Neural progenitor cell (in vitro differentiated cells): ENCODE data around the gene MGME1.

ENCODE experiments used
- EZH2 ChIP-seq: fragments of 200-600 bp; sonication (generic); IDR thresholded peaks from 2 replicates; pipeline ENCODE4 v1.6.1; 2017; ENCODE audit warnings: antibody characterized with exemption, mild to moderate bottlenecking, moderate library complexity
- EZH2phosphoT487 ChIP-seq: fragments of 200-600 bp; sonication (generic); IDR thresholded peaks from 2 replicates; pipeline ENCODE4 v1.6.1; 2017; ENCODE audit warnings: antibody characterized with exemption
- TF ChIP-seq, protein P1 (sequence below): fragments of 200-600 bp; sonication (generic); IDR thresholded peaks from 2 replicates; pipeline ENCODE4 v1.5.1; 2017; ENCODE audit warnings: antibody characterized with exemption, mild to moderate bottlenecking

DNA sequence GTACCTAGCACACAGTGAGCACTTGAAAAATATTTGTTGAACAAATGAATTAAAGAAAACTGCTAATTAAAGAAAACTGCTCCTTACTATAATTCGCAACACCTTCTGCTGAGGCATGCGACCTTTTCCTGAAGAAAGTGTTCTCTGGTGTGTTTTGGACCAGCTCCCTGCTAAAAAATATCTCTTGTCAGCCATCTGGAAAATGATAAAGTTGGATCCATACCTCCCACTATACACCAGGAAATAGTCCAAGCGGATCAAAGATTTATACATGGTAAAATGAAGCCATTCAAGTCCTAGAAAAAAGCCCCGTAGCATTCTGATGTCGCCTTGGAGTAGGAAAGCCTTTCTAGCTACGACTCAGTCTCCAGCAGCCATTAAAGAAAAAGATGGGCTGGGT is 45.6 kb downstream of the MGME1 start:
- TF ChIP-seq, protein P1, sequence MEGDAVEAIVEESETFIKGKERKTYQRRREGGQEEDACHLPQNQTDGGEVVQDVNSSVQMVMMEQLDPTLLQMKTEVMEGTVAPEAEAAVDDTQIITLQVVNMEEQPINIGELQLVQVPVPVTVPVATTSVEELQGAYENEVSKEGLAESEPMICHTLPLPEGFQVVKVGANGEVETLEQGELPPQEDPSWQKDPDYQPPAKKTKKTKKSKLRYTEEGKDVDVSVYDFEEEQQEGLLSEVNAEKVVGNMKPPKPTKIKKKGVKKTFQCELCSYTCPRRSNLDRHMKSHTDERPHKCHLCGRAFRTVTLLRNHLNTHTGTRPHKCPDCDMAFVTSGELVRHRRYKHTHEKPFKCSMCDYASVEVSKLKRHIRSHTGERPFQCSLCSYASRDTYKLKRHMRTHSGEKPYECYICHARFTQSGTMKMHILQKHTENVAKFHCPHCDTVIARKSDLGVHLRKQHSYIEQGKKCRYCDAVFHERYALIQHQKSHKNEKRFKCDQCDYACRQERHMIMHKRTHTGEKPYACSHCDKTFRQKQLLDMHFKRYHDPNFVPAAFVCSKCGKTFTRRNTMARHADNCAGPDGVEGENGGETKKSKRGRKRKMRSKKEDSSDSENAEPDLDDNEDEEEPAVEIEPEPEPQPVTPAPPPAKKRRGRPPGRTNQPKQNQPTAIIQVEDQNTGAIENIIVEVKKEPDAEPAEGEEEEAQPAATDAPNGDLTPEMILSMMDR, result no peak
- TF ChIP-seq EZH2phosphoT487, result no peak
- no peak for TF ChIP-seq EZH2
